SIG-M5 (cell line): ENCODE data around the gene ATG16L1.
A peak's percentile ranks its signal among the peaks of the same experiment; 100 is the strongest.

Experiments
- DNase-seq: peaks from one replicate; lab custom pipeline; 2025; lab: John Stamatoyannopoulos, UW

Gene ATG16L1

GRCh38 chr2:233227346-233227978 is 24.0 kb upstream of the ATG16L1 start:
- DNase-seq = no peak

DNA sequence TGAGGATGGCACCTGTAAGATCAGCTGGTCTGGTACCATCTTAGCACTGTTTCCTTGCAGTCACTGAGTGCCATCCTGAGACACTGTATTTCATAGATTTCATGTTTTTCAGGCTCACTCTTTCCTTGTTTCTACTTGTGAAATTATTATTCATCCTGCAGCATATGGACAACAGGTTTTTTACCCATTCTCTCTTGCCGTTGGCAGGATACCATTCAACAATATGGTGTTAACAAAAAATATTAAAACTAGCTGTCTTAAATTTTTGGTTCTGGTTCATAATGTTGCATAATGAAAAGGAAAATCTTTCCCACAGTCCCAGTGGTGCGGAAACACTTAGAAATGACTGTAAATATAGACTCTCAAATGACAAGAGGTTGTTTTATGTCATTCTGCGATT is 23.1 kb upstream of the ATG16L1 start:
- no peak for DNase-seq

- no peak for DNase-seq
Measured at GRCh38 chr2:233233618-233234230, 17.7 kb upstream of the ATG16L1 start.

DNA sequence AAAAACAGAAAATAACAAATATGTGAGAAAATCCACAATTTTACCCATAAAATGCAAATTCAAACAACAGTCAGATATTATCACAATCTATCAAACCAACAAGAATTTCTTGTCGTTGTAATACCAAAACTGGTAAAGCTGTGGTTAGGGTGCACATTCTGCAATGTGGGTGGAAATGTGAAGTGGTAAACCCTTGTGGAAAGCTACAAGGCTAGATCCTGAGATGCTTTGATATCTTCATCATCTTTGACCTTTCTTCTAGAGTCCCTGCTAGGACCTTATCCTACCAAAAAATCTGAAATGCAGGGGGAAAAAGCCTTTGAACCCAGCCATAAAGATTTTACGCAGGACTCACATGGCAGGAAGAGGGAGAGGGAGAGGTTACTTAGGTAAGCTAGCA is 17.2 kb upstream of the ATG16L1 start:
- DNase-seq = no peak

DNA sequence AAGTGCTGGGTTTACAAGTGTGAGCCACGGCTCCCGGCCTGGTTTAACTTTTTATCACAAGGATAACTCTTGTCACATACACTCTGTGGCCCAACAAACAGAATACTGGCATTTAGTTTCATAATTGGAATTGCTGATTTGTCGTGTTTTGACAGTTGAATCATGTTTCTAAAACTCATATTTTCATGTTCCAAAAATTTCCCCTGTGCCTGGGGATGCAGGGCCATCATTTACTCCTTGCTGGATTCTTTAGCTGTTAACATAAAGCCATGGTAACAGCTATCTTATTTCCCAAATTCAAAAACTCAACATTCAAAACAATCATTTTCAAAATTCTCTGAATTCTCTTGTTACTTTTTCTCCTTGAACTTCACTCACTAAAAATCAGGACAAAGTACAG is 16.5 kb upstream of the ATG16L1 start:
- no peak for DNase-seq

GRCh38 chr2:233235977-233236376 is 15.5 kb upstream of the ATG16L1 start:
- no peak for DNase-seq

- DNase-seq = no peak
Measured at GRCh38 chr2:233236820-233237589, 14.5 kb upstream of the ATG16L1 start.

DNA sequence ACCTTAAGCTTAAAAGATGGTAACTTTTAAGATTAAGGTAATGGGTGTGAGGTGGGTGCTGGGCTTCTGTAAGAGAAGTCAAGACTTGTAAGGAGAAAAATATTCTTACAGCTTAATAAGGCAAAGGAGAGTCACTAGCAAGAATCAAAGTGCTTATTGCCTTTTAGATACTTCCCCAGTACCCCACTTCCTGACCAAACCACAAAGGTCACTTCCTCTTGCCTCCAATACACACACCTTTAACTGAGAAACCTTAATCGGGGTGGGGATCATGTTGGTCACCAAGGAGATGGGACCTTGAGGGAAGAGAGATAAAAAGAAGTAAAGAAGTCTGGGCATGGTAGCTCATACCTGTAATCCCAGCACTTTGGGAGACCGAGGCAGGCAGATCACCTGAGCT is 10.6 kb upstream of the ATG16L1 start:
- DNase-seq = no peak

- no peak for DNase-seq
Measured at GRCh38 chr2:233241803-233242202, 9.7 kb upstream of the ATG16L1 start.

GRCh38 chr2:233242231-233242927 is 9.1 kb upstream of the ATG16L1 start:
- peak; percentile 89 for DNase-seq

GRCh38 chr2:233243348-233243747 is 8.1 kb upstream of the ATG16L1 start:
- no peak for DNase-seq

GRCh38 chr2:233244818-233245217 is 6.7 kb upstream of the ATG16L1 start:
- no peak for DNase-seq

DNA sequence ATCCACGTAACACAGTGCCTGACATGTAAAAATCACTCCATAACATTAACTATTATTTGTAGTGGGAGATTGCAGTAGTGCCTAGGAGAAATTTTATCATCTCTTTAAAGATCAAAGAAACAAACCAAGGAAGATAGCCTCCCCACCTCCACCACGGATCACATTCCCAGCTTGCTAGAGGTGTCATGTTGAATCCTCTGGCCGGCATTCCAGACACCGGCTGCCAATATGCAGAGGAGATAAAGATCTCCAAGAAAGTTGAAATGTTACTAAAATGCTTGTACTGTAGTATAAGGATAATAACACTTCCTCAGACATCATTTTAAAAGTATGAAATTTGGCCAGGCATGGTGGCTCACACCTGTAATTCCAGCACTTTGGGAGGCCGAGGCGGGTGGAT is 6.1 kb upstream of the ATG16L1 start:
- DNase-seq = no peak

- no peak for DNase-seq
Measured at GRCh38 chr2:233247116-233247515, 4.4 kb upstream of the ATG16L1 start.

DNA sequence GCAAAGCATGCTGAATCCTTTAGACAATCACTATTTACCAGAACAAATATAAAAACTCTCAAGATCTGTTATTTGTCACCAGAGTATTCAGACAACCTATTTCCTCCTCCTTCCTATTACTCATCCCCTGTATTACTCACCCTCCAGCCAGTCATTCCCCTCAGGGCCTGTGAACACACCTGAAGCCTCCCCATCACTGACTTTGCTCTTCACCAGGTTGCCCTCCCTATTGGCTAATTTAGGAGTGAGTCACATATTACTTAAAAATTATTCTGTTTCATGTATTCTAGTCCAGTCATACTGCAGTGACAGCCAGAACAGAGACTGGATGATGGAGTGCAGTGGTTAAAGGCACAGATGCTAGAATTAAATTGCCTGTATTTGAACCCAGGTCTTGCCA is 3.7 kb upstream of the ATG16L1 start:
- DNase-seq = no peak

DNA sequence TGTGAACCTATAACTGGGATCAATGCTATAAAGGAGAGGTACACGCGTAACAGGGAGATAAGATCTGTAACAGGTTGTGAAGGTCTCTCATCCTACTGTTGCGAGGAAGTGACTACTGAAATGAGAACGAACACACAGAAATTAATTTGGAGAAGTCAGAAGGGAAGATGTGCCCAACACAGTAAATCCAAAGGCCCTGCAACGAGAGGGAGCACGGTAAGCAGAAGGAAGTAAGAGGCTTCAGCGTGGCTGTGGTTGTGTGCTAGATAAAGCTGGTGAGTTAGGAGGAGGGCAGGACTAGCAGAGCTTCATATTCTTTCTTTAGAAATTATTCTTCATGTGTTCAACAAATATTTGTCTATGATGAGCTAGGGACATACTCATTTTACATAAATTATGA is 2.5 kb upstream of the ATG16L1 start:
- DNase-seq = peak; percentile 27

DNA sequence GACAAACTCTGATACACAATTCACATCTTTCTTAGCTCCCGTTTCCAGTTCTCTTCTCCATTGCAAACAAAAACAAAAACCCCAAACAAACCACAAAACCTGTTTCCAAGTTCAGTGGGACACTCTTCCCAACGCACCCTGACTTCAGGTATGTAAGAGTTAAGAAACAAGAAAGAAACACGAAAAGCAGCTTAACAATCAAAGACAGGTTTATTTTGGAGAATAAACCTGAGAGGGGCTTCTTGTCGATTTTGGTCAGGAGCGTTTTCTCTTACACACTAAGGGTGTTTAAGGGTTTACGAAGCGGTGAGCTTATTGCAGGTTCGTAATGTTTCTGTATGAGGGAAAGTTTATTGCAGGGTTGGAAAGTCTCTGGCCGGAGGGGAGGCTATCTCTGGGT is 905 bp upstream of the ATG16L1 start:
- DNase-seq = no peak

GRCh38 chr2:233250985-233251305 is 528 bp upstream of the ATG16L1 start:
- DNase-seq = no peak

GRCh38 chr2:233252227-233252626 is 754 bp downstream of the ATG16L1 start:
- no peak for DNase-seq

- DNase-seq = no peak
Measured at GRCh38 chr2:233255151-233255550, 3.7 kb downstream of the ATG16L1 start.

DNA sequence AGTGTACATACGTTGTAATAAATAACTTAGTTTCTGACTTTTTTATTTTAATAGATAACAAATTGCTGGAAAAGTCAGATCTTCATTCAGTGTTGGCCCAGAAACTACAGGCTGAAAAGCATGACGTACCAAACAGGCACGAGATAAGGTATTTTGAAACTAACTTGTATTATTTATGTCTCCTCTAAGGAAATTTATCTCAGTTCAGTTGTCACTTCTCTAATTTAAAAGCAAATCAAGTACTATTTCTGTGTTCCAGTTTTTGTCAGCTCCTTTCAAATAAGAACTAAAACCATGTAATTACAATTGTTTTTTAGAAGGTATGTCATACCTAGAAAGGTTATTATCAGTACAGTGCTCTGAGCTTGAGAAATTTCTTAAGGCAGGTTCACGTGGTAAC is 4.6 kb downstream of the ATG16L1 start:
- DNase-seq = no peak

DNA sequence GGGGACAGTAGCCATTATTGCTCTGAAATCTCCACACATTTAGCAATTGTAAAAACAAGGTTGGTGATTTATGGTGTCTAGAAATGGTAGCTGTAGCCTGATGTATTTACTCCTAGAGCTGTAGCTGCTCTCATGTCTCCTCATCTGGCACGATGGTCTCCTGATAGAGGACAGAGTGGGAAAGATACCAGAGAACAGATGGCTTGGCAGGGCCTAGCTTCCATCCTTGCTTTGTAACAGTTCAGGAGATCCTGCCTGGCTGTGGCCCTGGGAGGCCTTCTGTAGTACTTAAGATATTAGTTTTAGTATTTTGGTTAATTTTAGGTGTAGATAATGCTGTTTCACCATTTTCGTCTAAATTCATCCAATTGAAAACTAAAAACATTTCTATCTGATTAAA is 6.7 kb downstream of the ATG16L1 start:
- no peak for DNase-seq

- DNase-seq = no peak
Measured at GRCh38 chr2:233259730-233260129, 8.3 kb downstream of the ATG16L1 start.
